Measurements from ENCODE around the gene PIGM.

The PIGM gene

DNA sequence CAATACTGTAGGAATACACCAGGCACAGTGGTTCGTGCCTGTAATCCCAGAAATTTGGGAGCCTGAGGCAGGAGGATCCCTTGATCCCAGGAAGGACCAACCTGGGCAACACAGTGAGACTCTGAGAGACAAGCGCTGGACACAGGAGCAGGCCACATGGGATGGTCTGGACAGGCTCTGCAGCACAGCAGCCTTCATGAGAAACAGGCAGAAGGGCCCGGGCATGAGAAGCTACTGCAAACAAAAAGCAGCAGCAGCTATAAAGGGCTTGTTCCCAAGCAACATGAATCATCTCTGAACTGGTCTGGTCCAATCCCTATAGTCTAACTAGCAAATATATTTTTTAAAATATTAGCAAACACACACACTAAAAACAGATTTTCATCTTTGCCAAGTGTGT, 42.2 kb downstream of the PIGM start:
- H3K4me3 ChIP-seq: no peak overlapping the region
- H3K27ac ChIP-seq: no peak overlapping the region
- TF ChIP-seq, protein P1, sequence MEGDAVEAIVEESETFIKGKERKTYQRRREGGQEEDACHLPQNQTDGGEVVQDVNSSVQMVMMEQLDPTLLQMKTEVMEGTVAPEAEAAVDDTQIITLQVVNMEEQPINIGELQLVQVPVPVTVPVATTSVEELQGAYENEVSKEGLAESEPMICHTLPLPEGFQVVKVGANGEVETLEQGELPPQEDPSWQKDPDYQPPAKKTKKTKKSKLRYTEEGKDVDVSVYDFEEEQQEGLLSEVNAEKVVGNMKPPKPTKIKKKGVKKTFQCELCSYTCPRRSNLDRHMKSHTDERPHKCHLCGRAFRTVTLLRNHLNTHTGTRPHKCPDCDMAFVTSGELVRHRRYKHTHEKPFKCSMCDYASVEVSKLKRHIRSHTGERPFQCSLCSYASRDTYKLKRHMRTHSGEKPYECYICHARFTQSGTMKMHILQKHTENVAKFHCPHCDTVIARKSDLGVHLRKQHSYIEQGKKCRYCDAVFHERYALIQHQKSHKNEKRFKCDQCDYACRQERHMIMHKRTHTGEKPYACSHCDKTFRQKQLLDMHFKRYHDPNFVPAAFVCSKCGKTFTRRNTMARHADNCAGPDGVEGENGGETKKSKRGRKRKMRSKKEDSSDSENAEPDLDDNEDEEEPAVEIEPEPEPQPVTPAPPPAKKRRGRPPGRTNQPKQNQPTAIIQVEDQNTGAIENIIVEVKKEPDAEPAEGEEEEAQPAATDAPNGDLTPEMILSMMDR (IDR thresholded peaks at IDR 0.05): no peak
- no peak for DNase-seq (ENCODE audit: low spot score)

DNA sequence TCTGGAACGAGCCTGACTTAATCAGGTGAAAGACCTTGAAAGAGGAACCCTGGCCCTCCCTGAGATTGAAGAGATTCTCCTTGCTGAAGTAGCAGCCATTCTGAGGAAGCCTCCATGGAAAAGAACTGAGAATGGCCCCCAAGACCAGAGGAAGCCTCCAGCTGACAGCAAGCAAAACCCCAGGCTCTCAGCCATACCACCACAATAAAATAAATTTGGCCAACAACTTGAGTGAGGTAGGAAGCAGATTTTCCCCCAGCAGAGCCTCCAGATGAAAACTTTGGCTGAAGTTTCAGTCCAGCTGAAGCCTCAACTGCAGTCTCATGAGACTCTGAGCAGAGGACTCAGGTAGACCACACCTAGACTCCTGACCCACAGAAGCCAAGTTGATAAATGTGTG, 43.8 kb downstream of the PIGM start:
- DNase-seq (ENCODE audit: low spot score): no peak
- no peak overlapping the region for H3K27ac ChIP-seq
- TF ChIP-seq, protein P1 (IDR thresholded peaks at IDR 0.05): no peak
- H3K4me3 ChIP-seq: no peak overlapping the region

DNA sequence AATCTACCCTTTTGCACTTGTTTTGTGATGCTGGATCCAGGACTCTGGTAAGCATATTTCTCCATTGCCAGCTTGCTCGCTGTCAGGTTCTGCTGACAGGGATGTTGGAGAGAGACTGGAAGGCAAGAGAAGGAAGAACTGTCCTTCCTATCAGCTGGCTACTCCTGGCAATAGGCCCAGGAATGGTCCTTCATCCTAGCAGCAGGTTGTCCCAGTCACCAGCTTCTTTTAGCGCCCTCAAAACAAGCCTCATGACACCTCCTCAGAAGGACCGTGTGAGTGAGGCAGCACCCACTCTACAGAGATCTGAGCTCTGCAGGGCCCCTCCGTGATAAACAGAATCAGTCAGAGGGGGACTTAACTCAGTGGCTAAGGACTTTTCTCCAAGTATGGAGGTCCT, 44.6 kb downstream of the PIGM start:
- TF ChIP-seq, protein P1 (IDR thresholded peaks at IDR 0.05): no peak
- no peak for DNase-seq (ENCODE audit: low spot score)

DNA sequence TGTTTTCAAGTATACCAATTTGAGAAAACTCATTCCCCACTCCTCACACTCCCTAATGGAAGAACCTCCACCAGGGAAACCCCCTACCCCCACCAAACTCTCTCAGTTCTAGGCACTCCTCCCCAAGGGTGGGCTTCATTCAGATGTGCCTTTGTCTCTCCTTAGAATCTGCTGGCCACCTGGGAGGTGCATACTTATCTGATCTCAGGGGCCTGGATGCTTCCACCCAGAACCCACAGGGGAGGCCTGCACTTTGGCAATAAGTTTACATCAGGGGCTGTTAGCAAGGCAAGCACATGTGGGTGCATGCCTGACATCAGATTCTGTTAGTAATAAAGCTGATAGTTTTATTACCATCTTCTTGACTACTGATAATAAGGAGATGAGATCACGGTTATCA, 45.3 kb downstream of the PIGM start:
- TF ChIP-seq, protein P1 (IDR thresholded peaks at IDR 0.05): no peak
- DNase-seq (ENCODE audit: low spot score): no peak
- Histone ChIP-seq H3K27ac (no peak overlapping the region), H3K4me3 (no peak overlapping the region)

More for the DNA sequence above, 44.6 kb downstream of the PIGM start:
- Histone ChIP-seq H3K27ac (no peak overlapping the region), H3K4me3 (no peak overlapping the region)

DNA sequence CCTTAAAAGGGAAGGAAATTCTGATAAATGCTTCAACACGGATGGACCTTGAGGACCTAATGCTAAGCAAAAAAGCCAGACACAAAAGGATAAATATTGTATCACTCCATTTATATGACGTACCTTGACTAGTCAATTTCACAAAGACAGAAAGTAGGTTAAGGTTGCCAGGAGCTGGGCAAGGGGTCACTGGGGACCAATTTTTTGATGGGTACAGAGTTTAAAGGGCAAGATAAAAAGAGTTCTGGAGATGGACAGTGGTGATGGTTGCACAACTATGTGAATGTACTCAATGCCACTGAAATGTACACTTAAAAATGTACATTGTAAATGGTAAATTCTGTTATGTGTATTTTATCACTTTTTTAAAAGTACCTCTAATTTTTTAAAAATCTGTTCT, 45.7 kb downstream of the PIGM start:
- H3K27ac ChIP-seq: no peak overlapping the region
- H3K4me3 ChIP-seq: no peak overlapping the region
- no peak for DNase-seq (ENCODE audit: low spot score)
- TF ChIP-seq, protein P1 (IDR thresholded peaks at IDR 0.05): no peak

DNA sequence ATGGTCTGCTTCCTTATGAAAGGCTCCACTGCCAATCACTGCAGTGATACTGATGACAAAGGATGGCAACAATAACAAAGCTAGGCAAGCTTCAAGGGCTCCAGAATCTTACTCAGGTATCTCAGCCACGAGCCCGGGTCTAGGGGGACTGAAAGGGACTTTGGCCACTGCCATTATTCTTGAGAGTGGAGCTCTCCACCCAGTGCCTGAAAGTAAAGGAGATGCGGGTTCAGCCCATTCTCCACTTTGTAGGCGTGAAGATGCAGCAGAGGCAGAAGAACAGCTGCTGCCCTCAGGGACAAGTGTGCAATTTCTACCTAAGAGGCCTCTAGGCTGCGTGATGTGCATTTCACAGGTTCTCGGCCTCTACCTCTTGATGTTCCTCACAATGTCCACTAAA, 46.3 kb downstream of the PIGM start:
- DNase-seq (ENCODE audit: low spot score): no peak
- no peak overlapping the region for H3K4me3 ChIP-seq
- no peak overlapping the region for H3K27ac ChIP-seq
- TF ChIP-seq, protein P1 (IDR thresholded peaks at IDR 0.05): no peak

DNA sequence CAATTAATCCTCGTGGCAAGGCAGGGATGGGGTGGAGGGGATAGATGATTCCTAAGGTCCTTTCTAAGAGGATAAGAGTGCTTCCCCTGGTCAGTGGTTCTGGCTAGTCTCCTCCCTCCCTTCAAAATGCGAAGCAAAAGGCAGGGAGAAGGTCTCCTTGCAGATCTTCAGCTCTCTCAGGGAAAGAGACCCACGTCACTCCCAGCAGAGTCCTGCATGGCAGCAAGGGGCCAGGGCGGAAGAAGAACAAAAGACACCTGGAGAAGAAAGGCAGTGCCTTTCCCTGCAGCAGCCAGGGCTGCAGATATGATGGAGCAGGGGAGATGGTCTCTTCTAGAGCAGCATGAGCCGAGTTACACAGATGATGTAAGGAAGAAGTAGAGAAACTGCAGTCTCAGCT, 48.1 kb downstream of the PIGM start:
- no peak overlapping the region for H3K27ac ChIP-seq
- no peak overlapping the region for H3K4me3 ChIP-seq
- peak; percentile 33 for DNase-seq (ENCODE audit: low spot score)
- TF ChIP-seq, protein P1 (IDR thresholded peaks at IDR 0.05): no peak
